Spleen (tissue), 11 donors: ENCODE measurements around the gene EVC2. TPM values are rescaled to one million over a fixed set of nuclear protein-coding genes. Genes with fewer than 3 reads are reported as not detected.

Experiments
- DNase-seq: peaks from one replicate; pipeline ENCODE4 v3.0.0-alpha.2; 2020
- H3K27ac ChIP-seq, 8 donors: fragments of 200-600 bp; sonication (generic) in 7 of 8; 1 replicate in 4 of 8; 2 replicates in 4 of 8; pipeline versions ENCODE4 v1.5.0 to v1.8.0; 2016 to 2021; ENCODE audit warnings: inconsistent platforms in 4 of 8, mild to moderate bottlenecking in 4 of 8, moderate library complexity in 1 of 8
- H3K27me3 ChIP-seq, 7 donors: fragments of 200-600 bp; sonication (generic) in 6 of 7; replicated peaks in 1 of 7; 1 replicate in 4 of 7; 2 replicates in 3 of 7; pipeline versions ENCODE4 v1.5.0 to v1.8.0; 2016 to 2021; ENCODE audit warnings: inconsistent platforms in 3 of 7, mild to moderate bottlenecking in 1 of 7
- H3K36me3 ChIP-seq, 6 donors: fragments of 200-600 bp; sonication (generic) in 5 of 6; 1 replicate in 4 of 6; 2 replicates in 2 of 6; pipeline versions ENCODE4 v1.5.0 to v1.8.0; 2016 to 2021; ENCODE audit warnings: inconsistent platforms in 2 of 6
- H3K4me1 ChIP-seq, 6 donors: fragments of 200-600 bp; sonication (generic) in 5 of 6; 1 replicate in 3 of 6; 2 replicates in 3 of 6; pipeline versions ENCODE4 v1.5.0 to v1.8.0; 2016 to 2021; ENCODE audit warnings: inconsistent platforms in 3 of 6
- H3K4me3 ChIP-seq, 8 donors: fragments of 200-600 bp; sonication (generic) in 7 of 8; 1 replicate in 4 of 8; 2 replicates in 4 of 8; pipeline versions ENCODE4 v1.5.0 to v1.8.0; 2016 to 2021; ENCODE audit warnings: inconsistent platforms in 4 of 8, mild to moderate bottlenecking in 4 of 8, moderate library complexity in 2 of 8
- H3K9me3 ChIP-seq, 8 donors: fragments of 200-600 bp; sonication (generic) in 7 of 8; 1 replicate in 4 of 8; 2 replicates in 4 of 8; pipeline versions ENCODE4 v1.5.0 to v1.8.0; 2016 to 2021; ENCODE audit warnings: inconsistent platforms in 4 of 8
- POLR2A ChIP-seq, 3 donors: fragments of 450-650 bp; IDR thresholded peaks; one replicate each; pipeline ENCODE4 v1.5.1; 2017; ENCODE audit warnings: antibody characterized with exemption in 3 of 3, mild to moderate bottlenecking in 1 of 3
- POLR2AphosphoS5 ChIP-seq, 3 donors: sonication (generic); formaldehyde crosslinking; IDR thresholded peaks; one replicate each; pipeline ENCODE4 v1.5.1; 2017; ENCODE audit warnings: antibody characterized with exemption in 3 of 3
- WGBS, 5 donors: extraction: QIAGEN DNeasy Blood & Tissue Kit in 3 of 5; methylation state at CpG; one replicate each; pipeline versions ENCODE4 v1.1.5 to v1.1.7; 2013 to 2018; 5-methylcytosine and 5-hydroxymethylcytosine counted together
- intact Hi-C: fragments of 100-400 bp; cut with DNase I; formaldehyde crosslinking; loops from one replicate; pipeline ENCODE4 v1.15.0; 2023; ENCODE audit warnings: low total_unique reads
- polyA plus RNA-seq, 3 donors: library from polyadenylated mRNA; stranded (reverse); fragments of 200-250 nt; gene quantifications; one replicate each; pipeline ENCODE4 v1.2.1, GENCODE V29; 2013
- total RNA-seq, 7 donors: library from RNA; depleted of rRNA in 3 of 7; stranded (reverse); fragments of >200 nt in 3 of 7; fragmentation: NEBNext Ultra II Directional in 4 of 7; extraction: Animal tissue kit (Norgen Biotek cat#: 25700) in 4 of 7; gene quantifications; one replicate each; pipeline versions ENCODE4 v1.1.0 to v1.2.1, GENCODE V29; 2016 to 2021
- TF ChIP-seq, protein P1 (sequence below), 11 experiments: fragments of 200-600 bp in 7 of 11; fragments of 450-650 bp in 4 of 11; sonication (generic) in 4 of 11; IDR thresholded peaks in 8 of 11; conservative IDR thresholded peaks in 3 of 11; 1 replicate in 7 of 11; 2 replicates in 4 of 11; pipeline versions ENCODE4 v1.4.0 to v1.8.0; 2016 to 2021; ENCODE audit warnings: antibody characterized with exemption in 11 of 11, inconsistent platforms in 4 of 11, mild to moderate bottlenecking in 1 of 11
- donor health status: healthy with polysubstance abuse.
- donor health status: DM: no; HTN: no; CAD: no; lungs with moderate emphysema.
- donor health status: DM: no; HTN: no; CAD: no.
- donor health status: Bipolar disorder and iron deficiency.
- donor health status: healthy.
- donor health status: DM: no; HTN: no; CAD: no.
- donor health status: DM: yes; HTN: yes; CAD: no.

The EVC2 gene
- total and polyA plus RNA-seq, 10 donors, result 0.30 to 4.4 (median 2.6) TPM

DNA sequence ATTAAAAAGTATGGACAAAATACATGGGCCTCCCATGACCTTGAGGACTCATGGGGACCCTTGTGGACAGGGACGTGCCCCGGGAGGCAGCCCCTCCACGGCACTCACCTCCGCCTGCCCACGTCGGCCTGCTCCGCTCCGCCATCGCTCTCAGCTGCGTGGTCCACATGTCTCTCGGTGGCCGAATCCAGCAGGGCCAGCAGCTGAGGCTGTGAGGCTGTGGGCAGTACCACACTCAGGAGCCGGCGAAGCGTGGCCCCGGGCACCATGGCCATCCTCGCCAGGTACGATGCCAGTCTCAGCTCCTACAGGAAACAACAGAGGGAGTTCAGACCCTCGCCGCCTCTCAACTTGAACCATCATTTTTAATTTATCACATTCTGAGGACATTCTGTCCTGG, 140.0 kb downstream of the EVC2 start:
- DNase-seq, result no peak
- WGBS, 5 donors, result 89 to 96% (median 92%) methylated on average over 20 of the region's 20 CpGs
- no peak overlapping the region for H3K4me3 ChIP-seq
- H3K36me3 ChIP-seq, result peaks cover 0 to 24% (median 0%) of the 10 kb centered on the region in 6 donors
- no peak for TF ChIP-seq POLR2AphosphoS5 (IDR thresholded peaks at IDR 0.05)
- TF ChIP-seq POLR2A (IDR thresholded peaks at IDR 0.05), result no peak
- TF ChIP-seq, protein P1, sequence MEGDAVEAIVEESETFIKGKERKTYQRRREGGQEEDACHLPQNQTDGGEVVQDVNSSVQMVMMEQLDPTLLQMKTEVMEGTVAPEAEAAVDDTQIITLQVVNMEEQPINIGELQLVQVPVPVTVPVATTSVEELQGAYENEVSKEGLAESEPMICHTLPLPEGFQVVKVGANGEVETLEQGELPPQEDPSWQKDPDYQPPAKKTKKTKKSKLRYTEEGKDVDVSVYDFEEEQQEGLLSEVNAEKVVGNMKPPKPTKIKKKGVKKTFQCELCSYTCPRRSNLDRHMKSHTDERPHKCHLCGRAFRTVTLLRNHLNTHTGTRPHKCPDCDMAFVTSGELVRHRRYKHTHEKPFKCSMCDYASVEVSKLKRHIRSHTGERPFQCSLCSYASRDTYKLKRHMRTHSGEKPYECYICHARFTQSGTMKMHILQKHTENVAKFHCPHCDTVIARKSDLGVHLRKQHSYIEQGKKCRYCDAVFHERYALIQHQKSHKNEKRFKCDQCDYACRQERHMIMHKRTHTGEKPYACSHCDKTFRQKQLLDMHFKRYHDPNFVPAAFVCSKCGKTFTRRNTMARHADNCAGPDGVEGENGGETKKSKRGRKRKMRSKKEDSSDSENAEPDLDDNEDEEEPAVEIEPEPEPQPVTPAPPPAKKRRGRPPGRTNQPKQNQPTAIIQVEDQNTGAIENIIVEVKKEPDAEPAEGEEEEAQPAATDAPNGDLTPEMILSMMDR (IDR thresholded peaks at IDR 0.05 in 8 of 11, conservative IDR thresholded peaks at IDR 0.05 in 3 of 11), result no peak
- no peaks in the 10 kb centered on the region for H3K27me3 ChIP-seq
- H3K9me3 ChIP-seq, result no peaks in the 10 kb centered on the region
- intact Hi-C loops, result no loop called here
- H3K27ac ChIP-seq, result no peak overlapping the region
- H3K4me1 ChIP-seq, result no peaks in the 10 kb centered on the region

DNA sequence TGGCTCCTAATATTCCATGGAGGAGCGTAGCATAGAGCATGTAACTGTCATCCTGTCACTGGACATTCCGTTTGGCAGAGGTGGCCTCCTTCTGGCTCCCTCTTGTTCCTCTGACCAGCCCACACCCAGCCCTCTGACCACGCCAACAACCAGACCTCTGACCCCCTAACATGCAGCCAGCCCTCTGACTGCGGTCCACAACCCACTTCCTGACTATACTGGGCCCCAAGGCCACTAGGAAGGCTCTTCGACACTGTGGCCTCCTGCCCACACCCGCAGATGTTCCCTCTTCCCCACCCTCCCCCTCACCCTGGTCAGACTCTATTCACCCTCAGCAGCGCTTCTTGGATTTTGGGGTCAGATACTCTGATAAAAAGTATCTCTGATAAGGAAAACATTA, 141.4 kb downstream of the EVC2 start:
- H3K4me1 ChIP-seq, result no peaks in the 10 kb centered on the region
- 56 to 79% (median 61%) methylated on average over 7 of the region's 7 CpGs for WGBS, 5 donors
- H3K36me3 ChIP-seq, result peaks cover 0 to 22% (median 0%) of the 10 kb centered on the region in 6 donors
- no peak overlapping the region for H3K27ac ChIP-seq
- TF ChIP-seq POLR2A (IDR thresholded peaks at IDR 0.05) (no peak), POLR2AphosphoS5 (IDR thresholded peaks at IDR 0.05) (no peak)
- TF ChIP-seq, protein P1 (IDR thresholded peaks at IDR 0.05 in 8 of 11, conservative IDR thresholded peaks at IDR 0.05 in 3 of 11), result no peak
- no peak overlapping the region for H3K4me3 ChIP-seq
- DNase-seq, result no peak
- H3K9me3 ChIP-seq, result no peaks in the 10 kb centered on the region
- no peaks in the 10 kb centered on the region for H3K27me3 ChIP-seq
- intact Hi-C loops, result no loop called here

DNA sequence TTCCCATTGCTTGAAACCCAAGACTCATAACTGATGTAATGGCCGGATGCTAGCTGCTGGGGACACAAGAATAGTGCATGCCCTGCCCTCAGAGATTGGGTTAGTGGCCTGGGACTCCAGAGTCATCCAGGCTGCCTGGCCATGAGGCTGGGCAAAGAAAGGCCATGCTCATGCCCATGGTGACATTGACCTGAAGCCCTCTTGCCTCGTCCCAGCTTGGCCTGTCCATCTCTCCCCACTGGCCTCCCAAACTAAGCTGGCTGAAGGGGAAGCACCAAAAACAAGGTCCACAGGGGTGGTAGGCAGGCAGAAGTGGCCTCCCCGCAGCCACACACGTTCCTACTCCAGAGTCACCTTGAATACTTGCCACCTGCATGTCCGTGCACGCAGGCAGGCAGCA, 141.8 kb downstream of the EVC2 start:
- H3K27me3 ChIP-seq, result no peaks in the 10 kb centered on the region
- no peak for DNase-seq
- intact Hi-C loops, result no loop called here
- peaks cover 0 to 22% (median 0%) of the 10 kb centered on the region in 6 donors for H3K36me3 ChIP-seq
- no peak overlapping the region for H3K27ac ChIP-seq
- H3K9me3 ChIP-seq, result no peaks in the 10 kb centered on the region
- no peak overlapping the region for H3K4me3 ChIP-seq
- TF ChIP-seq, protein P1 (IDR thresholded peaks at IDR 0.05 in 8 of 11, conservative IDR thresholded peaks at IDR 0.05 in 3 of 11), result no peak
- TF ChIP-seq POLR2AphosphoS5 (IDR thresholded peaks at IDR 0.05) (no peak), POLR2A (IDR thresholded peaks at IDR 0.05) (no peak)
- WGBS, 5 donors, result 62 to 83% (median 81%) methylated on average over 5 to 6 of the region's 6 CpGs
- H3K4me1 ChIP-seq, result no peaks in the 10 kb centered on the region

DNA sequence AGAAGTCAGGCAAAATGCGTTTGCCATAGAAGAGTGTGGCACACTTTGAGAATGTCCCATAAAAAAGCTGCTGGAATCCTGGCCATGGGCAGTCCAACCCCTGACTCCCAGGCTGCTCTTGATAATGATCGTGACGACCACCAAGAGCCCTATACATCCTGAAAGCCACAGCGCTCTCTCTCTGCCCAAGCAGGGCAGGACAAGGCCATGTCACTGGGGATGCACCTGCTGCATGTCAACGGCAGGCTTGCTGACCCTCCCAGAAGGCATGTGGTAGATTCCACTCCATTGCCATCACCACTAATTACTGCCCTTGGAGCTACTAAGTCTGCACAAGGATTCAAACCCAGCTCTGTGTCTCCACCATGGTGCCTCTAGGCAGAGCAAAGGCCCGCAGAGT, 144.5 kb downstream of the EVC2 start:
- intact Hi-C loops, result no loop called here
- 84 to 93% (median 92%) methylated on average over 6 of the region's 6 CpGs for WGBS, 5 donors

More for the DNA sequence above, 144.5 kb downstream of the EVC2 start:
- no peak for DNase-seq
- TF ChIP-seq, protein P1 (IDR thresholded peaks at IDR 0.05 in 8 of 11, conservative IDR thresholded peaks at IDR 0.05 in 3 of 11), result no peak
- TF ChIP-seq POLR2A (IDR thresholded peaks at IDR 0.05), result no peak
- TF ChIP-seq POLR2AphosphoS5 (IDR thresholded peaks at IDR 0.05), result no peak
- Histone ChIP-seq H3K27ac (no peak overlapping the region), H3K4me1 (no peaks in the 10 kb centered on the region), H3K4me3 (no peak overlapping the region), H3K27me3 (no peaks in the 10 kb centered on the region), H3K36me3 (peaks cover 0 to 22% (median 0%) of the 10 kb centered on the region in 6 donors), H3K9me3 (no peaks in the 10 kb centered on the region)
